22Rv1 (cell line): Measurements from ENCODE around the gene IL3.

Experiments used
- CTCF ChIP-seq: fragments of 450-650 bp; IDR thresholded peaks from 2 replicates; pipeline ENCODE4 v1.5.1; 2017; ENCODE audit warnings: mild to moderate bottlenecking
- ZFX ChIP-seq: fragments of 450-650 bp; IDR thresholded peaks from 2 replicates; pipeline ENCODE4 v1.6.1; 2017; ENCODE audit warnings: antibody characterized with exemption, borderline replicate concordance

DNA sequence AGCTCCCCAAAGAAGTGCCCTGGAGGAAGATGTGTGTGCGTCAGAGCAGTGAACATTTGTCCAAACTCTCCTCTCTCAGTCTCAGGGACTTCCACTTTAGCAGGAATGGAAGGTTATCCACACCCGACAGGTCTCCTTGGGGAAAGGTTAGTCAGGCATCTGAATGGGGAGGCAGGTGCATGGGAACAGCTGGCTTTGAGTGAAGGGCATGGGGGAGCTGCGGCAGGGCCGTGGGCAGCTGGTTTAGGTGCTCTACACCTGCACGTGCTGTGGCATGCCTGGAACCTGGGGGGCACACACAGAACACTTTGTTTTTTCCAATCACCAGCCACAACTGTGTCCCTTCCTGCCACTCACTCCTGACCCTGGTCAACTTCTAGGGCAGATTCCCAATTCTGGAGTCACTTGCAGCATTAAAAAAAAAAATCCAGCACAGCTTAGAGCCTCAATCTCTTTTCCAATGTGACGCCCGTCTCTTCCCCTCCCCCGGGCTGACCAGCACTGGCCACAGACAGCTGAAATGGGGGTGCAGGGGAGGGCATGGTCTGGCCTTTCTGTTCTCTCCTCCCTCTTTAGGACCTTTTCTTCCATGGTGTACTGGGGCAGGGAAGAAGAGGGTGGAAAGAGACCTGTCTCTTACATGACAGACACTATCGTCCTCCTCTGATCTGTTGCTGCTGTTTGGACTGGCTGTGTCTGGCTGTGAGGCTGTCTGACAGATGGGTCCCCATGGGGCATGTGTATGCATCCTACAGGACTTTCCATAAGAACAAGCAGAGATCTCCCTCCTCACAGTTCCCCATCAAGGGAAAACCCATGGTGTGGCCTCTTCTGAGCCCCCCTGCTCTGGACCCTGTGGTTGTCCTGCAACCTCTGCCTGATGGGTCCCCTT lies 9.5 kb upstream of the IL3 start:
- no peak for TF ChIP-seq CTCF
- TF ChIP-seq ZFX, result no peak
